PC-9 (cell line): ENCODE results near the gene EHMT1. TPM values are rescaled to one million over a fixed set of nuclear protein-coding genes. Genes with fewer than 3 reads are reported as not detected.

Experiments
- BruUV-seq: library from RNA; stranded (reverse); fragments of 400-500 nt; replicated peaks from 2 replicates; lab custom pipeline; 2021; lab: Mats Ljungman, UMichigan
- CTCF ChIA-PET: fragments of 300-600 bp; sonication (Branson Sonifier 250); formaldehyde crosslinking; loops from one replicate; lab custom pipeline; 2022; ENCODE audit warnings: antibody characterized with exemption; lab: Charles Lee
- POLR2A ChIA-PET: fragments of 300-600 bp; sonication (Branson Sonifier 250); formaldehyde crosslinking; loops from one replicate; lab custom pipeline; 2022; ENCODE audit warnings: antibody characterized with exemption; ENCODE audit not compliant: unreplicated experiment; lab: Charles Lee
- DNase-seq, 2 experiments: peaks; one replicate each; pipeline versions ENCODE4 v3.0.0 to v3.0.0-alpha.2; 2015 to 2022; ENCODE audit warnings: mixed read lengths in 1 of 2
- H2AFZ ChIP-seq: fragments of 200-600 bp; sonication (generic); 2 replicates; pipeline ENCODE4 v1.8.1; 2017; ENCODE audit warnings: antibody characterized with exemption
- H3F3A ChIP-seq: fragments of 200-600 bp; sonication (generic); 2 replicates; pipeline ENCODE4 v1.8.1; 2017; ENCODE audit warnings: antibody characterized with exemption, mild to moderate bottlenecking, low read depth; ENCODE audit not compliant: insufficient read depth
- H3K27ac ChIP-seq: fragments of 200-600 bp; sonication (generic); 2 replicates; pipeline ENCODE4 v1.6.1; 2016; ENCODE audit warnings: mixed run types
- H3K27me3 ChIP-seq: fragments of 200-600 bp; sonication (generic); 2 replicates; pipeline ENCODE4 v1.6.1; 2016; ENCODE audit warnings: low read depth, mixed run types; ENCODE audit not compliant: insufficient read depth
- H3K36me3 ChIP-seq: fragments of 200-600 bp; sonication (generic); 2 replicates; pipeline ENCODE4 v1.6.1; 2016; ENCODE audit warnings: low read depth, mixed run types
- H3K4me1 ChIP-seq: fragments of 200-600 bp; sonication (generic); replicated peaks from 2 replicates; pipeline ENCODE4 v1.6.1; 2016; ENCODE audit warnings: mixed run types; ENCODE audit not compliant: insufficient read depth
- H3K4me2 ChIP-seq: fragments of 200-600 bp; sonication (generic); 2 replicates; pipeline ENCODE4 v1.6.1; 2017; ENCODE audit warnings: mixed run types
- H3K4me3 ChIP-seq: fragments of 200-600 bp; sonication (generic); 2 replicates; pipeline ENCODE4 v1.6.1; 2016; ENCODE audit warnings: mixed run types
- H3K79me2 ChIP-seq: fragments of 200-600 bp; sonication (generic); 2 replicates; pipeline ENCODE4 v1.6.1; 2017; ENCODE audit warnings: low read depth, mixed run types
- H3K9me2 ChIP-seq: fragments of 200-600 bp; sonication (generic); 2 replicates; pipeline ENCODE4 v1.8.1; 2017; ENCODE audit warnings: mild to moderate bottlenecking; ENCODE audit not compliant: insufficient read depth
- H3K9me3 ChIP-seq: fragments of 200-600 bp; sonication (generic); 2 replicates; pipeline ENCODE4 v1.8.1; 2016; ENCODE audit warnings: low read depth; ENCODE audit not compliant: insufficient read depth
- H4K20me1 ChIP-seq: fragments of 200-600 bp; sonication (generic); 2 replicates; pipeline ENCODE4 v1.8.1; 2017; ENCODE audit not compliant: insufficient read depth
- CTCF ChIP-seq: fragments of 200-600 bp; sonication (generic); conservative IDR thresholded peaks from 2 replicates; pipeline ENCODE4 v1.6.1; 2017; ENCODE audit warnings: mixed run types, antibody characterized with exemption, mild to moderate bottlenecking, moderate library complexity
- EZH2 ChIP-seq: fragments of 200-600 bp; sonication (generic); IDR thresholded peaks from 2 replicates; pipeline ENCODE4 v1.8.0; 2017; ENCODE audit warnings: antibody characterized with exemption, low read depth
- intact Hi-C: fragments of 100-400 bp; cut with micrococcal nuclease; formaldehyde crosslinking; loops from one replicate; pipeline ENCODE4 v1.10.0; 2022; ENCODE audit not compliant: unreplicated experiment
- total RNA-seq: library from RNA; stranded (reverse); gene quantifications from 2 replicates; pipeline ENCODE4 v1.2.3, GENCODE V29; 2021

Gene EHMT1
- total RNA-seq, 1 experiment from 2014 or later = 116 TPM

GRCh38 chr9:137679695-137680305, 61.0 kb downstream of the EHMT1 start:
- Histone ChIP-seq H3K27me3 (no peaks in the 10 kb centered on the region), H3K9me3 (no peaks in the 10 kb centered on the region), H2AFZ (no peak overlapping the region), H3K4me3 (no peak overlapping the region), H3K27ac (no peak overlapping the region), H3K79me2 (peaks cover 80% of the 10 kb centered on the region), H3K4me1 (no peaks in the 10 kb centered on the region), H3K4me2 (no peak overlapping the region), H4K20me1 (peaks cover 66% of the 10 kb centered on the region), H3K9me2 (no peaks in the 10 kb centered on the region), H3K36me3 (no peaks in the 10 kb centered on the region), H3F3A (no peaks in the 10 kb centered on the region; the same call in 1 of the 2 replicates)
- BruUV-seq = no TSS peak
- intact Hi-C loops = loop anchor here (10.0 kb wide), 1 partner anchor 65 kb away; no protein-coding TSS in a partner anchor
- ChIA-PET CTCF (interaction anchor here (0.6 kb wide), 1 partner anchor 13 kb away, joined by 6 read pairs; no protein-coding TSS in a partner anchor), POLR2A (no interaction called here)
- TF ChIP-seq CTCF = no peak
- DNase-seq = no peak

- TF ChIP-seq CTCF (no peak), EZH2 (no peak)
- no peaks in the 10 kb centered on the region for H3K36me3 ChIP-seq
- H3F3A ChIP-seq = peaks cover 6% of the 10 kb centered on the region; the same call in 1 of the 2 replicates
- no peaks in the 10 kb centered on the region for H3K9me3 ChIP-seq
- no TSS peak for BruUV-seq
- intact Hi-C loops = no loop called here
- H3K79me2 ChIP-seq = peaks cover 85% of the 10 kb centered on the region
- H4K20me1 ChIP-seq = peaks cover 75% of the 10 kb centered on the region
- H3K9me2 ChIP-seq = no peaks in the 10 kb centered on the region
- ChIA-PET CTCF (no interaction called here), POLR2A (no interaction called here)
- no peaks in the 10 kb centered on the region for H3K27me3 ChIP-seq
- H3K27ac ChIP-seq = no peak overlapping the region
- H2AFZ ChIP-seq = no peak overlapping the region
- no peaks in the 10 kb centered on the region for H3K4me1 ChIP-seq
- no peak overlapping the region for H3K4me3 ChIP-seq
- H3K4me2 ChIP-seq = no peak overlapping the region
- DNase-seq = no peak
These were observed 61.9 kb downstream of the EHMT1 start for GRCh38 chr9:137680444-137681358.

- no peak overlapping the region for H2AFZ ChIP-seq
- BruUV-seq = no TSS peak
- no peaks in the 10 kb centered on the region for H3K9me2 ChIP-seq
- no peaks in the 10 kb centered on the region for H3K4me1 ChIP-seq
- peaks cover 76% of the 10 kb centered on the region for H4K20me1 ChIP-seq
- no peaks in the 10 kb centered on the region for H3K9me3 ChIP-seq
- POLR2A ChIA-PET = no interaction called here
- H3F3A ChIP-seq = peaks cover 9% of the 10 kb centered on the region; the same call in 1 of the 2 replicates
- intact Hi-C loops = no loop called here
- H3K4me2 ChIP-seq = no peak overlapping the region
- H3K36me3 ChIP-seq = no peaks in the 10 kb centered on the region
- CTCF ChIA-PET = no interaction called here
- H3K27ac ChIP-seq = no peak overlapping the region
- no peak for TF ChIP-seq EZH2
- TF ChIP-seq CTCF = no peak
- H3K4me3 ChIP-seq = no peak overlapping the region
- no peaks in the 10 kb centered on the region for H3K27me3 ChIP-seq
- H3K79me2 ChIP-seq = peaks cover 85% of the 10 kb centered on the region
- no peak for DNase-seq
These were observed 63.8 kb downstream of the EHMT1 start for GRCh38 chr9:137682428-137683105.
